ENCODE measurements around the gene LAMA1.

LAMA1 gene

DNA sequence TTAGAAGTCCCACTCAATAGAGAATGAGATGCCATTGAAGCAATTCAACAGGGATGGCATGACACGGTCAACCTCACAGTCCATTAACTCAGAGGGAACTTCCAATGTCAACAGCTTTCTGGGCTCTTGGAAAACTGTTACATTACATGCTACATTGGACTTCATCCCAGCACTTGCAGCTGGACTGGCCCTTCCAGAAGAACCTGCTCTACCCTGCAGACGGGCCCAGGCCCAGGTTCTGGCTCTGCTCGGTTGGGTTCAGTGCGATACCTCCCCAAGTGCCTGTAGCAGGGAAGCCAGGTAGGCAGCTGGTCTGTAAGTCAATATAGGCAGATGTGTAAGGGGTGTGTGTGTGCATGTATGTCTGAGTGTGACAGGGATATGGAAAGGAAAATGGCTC, 12.9 kb downstream of the LAMA1 start:
- no peaks in the 10 kb centered on the region for H3F3A ChIP-seq (ENCODE audit: low read depth)
- H3K27me3 ChIP-seq (ENCODE audit: insufficient read depth, low read length, poor library complexity, severe bottlenecking): no peaks in the 10 kb centered on the region
- H2AFZ ChIP-seq (ENCODE audit: low read length): no peak overlapping the region
- H3K4me3 ChIP-seq (ENCODE audit: low read length, poor library complexity, severe bottlenecking): no peak overlapping the region
- no peaks in the 10 kb centered on the region for H4K20me1 ChIP-seq (ENCODE audit: insufficient read depth, low read length, poor library complexity, severe bottlenecking)
- no peaks in the 10 kb centered on the region; the same call in 1 of the 2 replicates for H3K9me3 ChIP-seq (ENCODE audit: insufficient read depth, low read depth, low read length)
- no peaks in the 10 kb centered on the region for H3K4me1 ChIP-seq (ENCODE audit: insufficient read depth, low read length, poor library complexity, severe bottlenecking)
- H3K36me3 ChIP-seq (ENCODE audit: insufficient read depth, low read length): no peaks in the 10 kb centered on the region
- H3K9ac ChIP-seq (ENCODE audit: low read depth, low read length, poor library complexity, severe bottlenecking): no peak overlapping the region
- H3K79me2 ChIP-seq (ENCODE audit: insufficient read depth, low read length): no peaks in the 10 kb centered on the region
- TF ChIP-seq, protein P1, sequence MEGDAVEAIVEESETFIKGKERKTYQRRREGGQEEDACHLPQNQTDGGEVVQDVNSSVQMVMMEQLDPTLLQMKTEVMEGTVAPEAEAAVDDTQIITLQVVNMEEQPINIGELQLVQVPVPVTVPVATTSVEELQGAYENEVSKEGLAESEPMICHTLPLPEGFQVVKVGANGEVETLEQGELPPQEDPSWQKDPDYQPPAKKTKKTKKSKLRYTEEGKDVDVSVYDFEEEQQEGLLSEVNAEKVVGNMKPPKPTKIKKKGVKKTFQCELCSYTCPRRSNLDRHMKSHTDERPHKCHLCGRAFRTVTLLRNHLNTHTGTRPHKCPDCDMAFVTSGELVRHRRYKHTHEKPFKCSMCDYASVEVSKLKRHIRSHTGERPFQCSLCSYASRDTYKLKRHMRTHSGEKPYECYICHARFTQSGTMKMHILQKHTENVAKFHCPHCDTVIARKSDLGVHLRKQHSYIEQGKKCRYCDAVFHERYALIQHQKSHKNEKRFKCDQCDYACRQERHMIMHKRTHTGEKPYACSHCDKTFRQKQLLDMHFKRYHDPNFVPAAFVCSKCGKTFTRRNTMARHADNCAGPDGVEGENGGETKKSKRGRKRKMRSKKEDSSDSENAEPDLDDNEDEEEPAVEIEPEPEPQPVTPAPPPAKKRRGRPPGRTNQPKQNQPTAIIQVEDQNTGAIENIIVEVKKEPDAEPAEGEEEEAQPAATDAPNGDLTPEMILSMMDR (conservative IDR thresholded peaks at IDR 0.05; ENCODE audit: low read length): no peak
- no peak for TF ChIP-seq EZH2phosphoT487 (IDR thresholded peaks at IDR 0.05; ENCODE audit: borderline replicate concordance)
- H3K9me2 ChIP-seq (replicated peaks; ENCODE audit: low read depth, low read length): no peaks in the 10 kb centered on the region
- H3K4me2 ChIP-seq (ENCODE audit: low read depth, low read length, poor library complexity, severe bottlenecking): no peak overlapping the region

DNA sequence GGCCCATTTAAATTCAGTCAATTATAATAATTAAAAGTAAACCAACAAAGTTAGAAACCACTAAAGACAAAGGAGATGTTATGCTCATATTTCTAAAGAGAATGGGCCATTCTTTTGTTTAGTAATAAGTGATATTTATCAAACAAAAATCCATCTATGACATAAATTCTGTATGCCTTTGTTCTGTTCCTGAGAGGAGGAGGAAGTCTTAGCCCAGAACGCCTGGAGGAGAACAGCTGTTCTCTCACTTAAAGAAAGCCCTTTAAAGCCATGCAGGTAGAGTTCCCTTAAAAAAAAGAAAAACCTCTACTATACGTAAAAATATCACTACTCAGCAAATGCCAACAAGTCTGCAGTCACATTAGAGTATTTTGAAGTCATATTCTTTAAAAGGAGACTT, 15.5 kb downstream of the LAMA1 start:
- Histone ChIP-seq H3K36me3 (ENCODE audit: insufficient read depth, low read length) (no peaks in the 10 kb centered on the region), H2AFZ (ENCODE audit: low read length) (no peak overlapping the region), H3K27me3 (ENCODE audit: insufficient read depth, low read length, poor library complexity, severe bottlenecking) (no peaks in the 10 kb centered on the region), H3K4me2 (ENCODE audit: low read depth, low read length, poor library complexity, severe bottlenecking) (no peak overlapping the region), H3K79me2 (ENCODE audit: insufficient read depth, low read length) (no peaks in the 10 kb centered on the region), H3K4me3 (ENCODE audit: low read length, poor library complexity, severe bottlenecking) (no peak overlapping the region), H3K9me2 (replicated peaks; ENCODE audit: low read depth, low read length) (no peaks in the 10 kb centered on the region), H3F3A (ENCODE audit: low read depth) (no peaks in the 10 kb centered on the region), H3K9me3 (ENCODE audit: insufficient read depth, low read depth, low read length) (no peaks in the 10 kb centered on the region; the same call in 1 of the 2 replicates), H3K4me1 (ENCODE audit: insufficient read depth, low read length, poor library complexity, severe bottlenecking) (no peaks in the 10 kb centered on the region), H3K9ac (ENCODE audit: low read depth, low read length, poor library complexity, severe bottlenecking) (no peak overlapping the region), H4K20me1 (ENCODE audit: insufficient read depth, low read length, poor library complexity, severe bottlenecking) (no peaks in the 10 kb centered on the region)
- TF ChIP-seq, protein P1 (conservative IDR thresholded peaks at IDR 0.05; ENCODE audit: low read length): no peak
- TF ChIP-seq EZH2phosphoT487 (IDR thresholded peaks at IDR 0.05; ENCODE audit: borderline replicate concordance): no peak

DNA sequence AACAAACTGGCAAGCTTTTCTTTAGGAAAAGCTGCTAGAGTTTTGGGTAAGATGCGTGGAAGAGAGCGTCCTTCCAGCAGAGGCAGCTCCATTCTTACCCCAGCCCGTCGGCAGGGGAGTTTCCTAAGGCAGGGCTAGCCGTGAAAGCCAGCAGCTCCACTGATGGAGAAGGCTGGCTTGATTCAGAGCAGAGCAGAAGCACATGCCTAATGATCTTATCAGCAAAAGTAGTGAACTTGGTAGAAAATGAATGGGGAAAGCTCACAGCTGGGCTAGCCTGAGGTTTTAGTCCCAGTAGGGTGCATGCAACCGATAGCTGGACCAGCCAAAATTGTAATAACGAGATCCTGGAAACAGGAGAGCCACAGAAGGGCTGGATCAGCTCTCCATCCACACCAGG, 20.8 kb downstream of the LAMA1 start:
- TF ChIP-seq, protein P1 (conservative IDR thresholded peaks at IDR 0.05; ENCODE audit: low read length): no peak
- no peak for TF ChIP-seq EZH2phosphoT487 (IDR thresholded peaks at IDR 0.05; ENCODE audit: borderline replicate concordance)

More for the DNA sequence above, 20.8 kb downstream of the LAMA1 start:
- H3K4me3 ChIP-seq (ENCODE audit: low read length, poor library complexity, severe bottlenecking): no peak overlapping the region
- H3K4me1 ChIP-seq (ENCODE audit: insufficient read depth, low read length, poor library complexity, severe bottlenecking): no peaks in the 10 kb centered on the region
- H2AFZ ChIP-seq (ENCODE audit: low read length): no peak overlapping the region
- H3K27me3 ChIP-seq (ENCODE audit: insufficient read depth, low read length, poor library complexity, severe bottlenecking): no peaks in the 10 kb centered on the region
- H3K9me2 ChIP-seq (replicated peaks; ENCODE audit: low read depth, low read length): no peaks in the 10 kb centered on the region
- H3K79me2 ChIP-seq (ENCODE audit: insufficient read depth, low read length): no peaks in the 10 kb centered on the region
- no peak overlapping the region for H3K4me2 ChIP-seq (ENCODE audit: low read depth, low read length, poor library complexity, severe bottlenecking)
- no peaks in the 10 kb centered on the region; the same call in 1 of the 2 replicates for H3K9me3 ChIP-seq (ENCODE audit: insufficient read depth, low read depth, low read length)
- H3K36me3 ChIP-seq (ENCODE audit: insufficient read depth, low read length): no peaks in the 10 kb centered on the region
- no peaks in the 10 kb centered on the region for H3F3A ChIP-seq (ENCODE audit: low read depth)
- no peak overlapping the region for H3K9ac ChIP-seq (ENCODE audit: low read depth, low read length, poor library complexity, severe bottlenecking)
- H4K20me1 ChIP-seq (ENCODE audit: insufficient read depth, low read length, poor library complexity, severe bottlenecking): no peaks in the 10 kb centered on the region

Data from Loucy (cell line).